Measurements from ENCODE around the gene ITGAE.

GRCh38 chr17:3838206-3838605 lies 37.2 kb upstream of the ITGAE start:
- TF ChIP-seq CTCF (IDR thresholded peaks at IDR 0.05) = no peak
- TF ChIP-seq EP300 (IDR thresholded peaks at IDR 0.05) = no peak

Data from sigmoid colon (tissue), 4 donors.